PC-3 (cell line): ENCODE measurements around the gene TCERG1L. TPM values are rescaled to one million over a fixed set of nuclear protein-coding genes. Genes with fewer than 3 reads are reported as not detected.

ENCODE experiments used
- ATAC-seq: fragments of 200-7000 bp; cut with Tn5 transposase; 2 replicates; pipeline ENCODE4 v1.9.1; 2020; ENCODE audit warnings: mild to moderate bottlenecking, moderate library complexity
- BruUV-seq: library from RNA; stranded (reverse); fragments of 400-500 nt; replicated peaks from 2 replicates; lab custom pipeline; 2021; lab: Mats Ljungman, UMichigan
- CTCF ChIA-PET: fragments of 300-600 bp; sonication (Branson Sonifier 250); formaldehyde crosslinking; loops from one replicate; lab custom pipeline; 2022; ENCODE audit warnings: antibody characterized with exemption; lab: Charles Lee
- POLR2A ChIA-PET: fragments of 300-600 bp; sonication (Branson Sonifier 250); formaldehyde crosslinking; loops from one replicate; lab custom pipeline; 2022; ENCODE audit warnings: antibody characterized with exemption; ENCODE audit not compliant: unreplicated experiment; lab: Charles Lee
- DNase-seq: peaks from one replicate; pipeline ENCODE4 v3.0.0-alpha.2; 2015
- H2AFZ ChIP-seq: fragments of 300-600 bp; sonication (generic); 2 replicates; pipeline ENCODE4 v1.6.0; 2016; ENCODE audit warnings: antibody characterized with exemption, low read length
- H3F3A ChIP-seq: fragments of 300-600 bp; sonication (generic); one replicate; pipeline ENCODE4 v1.6.0; 2017; ENCODE audit warnings: antibody characterized with exemption, low read length, control low read depth, mild to moderate bottlenecking; ENCODE audit not compliant: unreplicated experiment
- H3K27ac ChIP-seq: fragments of 300-600 bp; sonication (generic); 2 replicates; pipeline ENCODE4 v1.5.1; 2016; ENCODE audit warnings: mild to moderate bottlenecking, low read length
- H3K27me3 ChIP-seq: fragments of 300-600 bp; sonication (generic); 2 replicates; pipeline ENCODE4 v1.6.1; 2016; ENCODE audit warnings: low read length, mixed read lengths
- H3K36me3 ChIP-seq: fragments of 300-600 bp; sonication (generic); 2 replicates; pipeline ENCODE4 v1.6.1; 2016; ENCODE audit warnings: low read depth, mixed run types, low read length, mixed read lengths
- H3K4me1 ChIP-seq: fragments of 300-600 bp; sonication (generic); 2 replicates; pipeline ENCODE4 v1.5.1; 2016; ENCODE audit warnings: low read length; ENCODE audit not compliant: insufficient read depth
- H3K4me2 ChIP-seq: fragments of 300-600 bp; sonication (generic); 2 replicates; pipeline ENCODE4 v1.6.0; 2016; ENCODE audit warnings: low read length
- H3K4me3 ChIP-seq: fragments of 300-600 bp; sonication (generic); 2 replicates; pipeline ENCODE4 v1.5.1; 2016; ENCODE audit warnings: mild to moderate bottlenecking, low read length, mixed read lengths
- H3K79me2 ChIP-seq: fragments of 300-600 bp; sonication (generic); 2 replicates; pipeline ENCODE4 v1.6.1; 2017; ENCODE audit warnings: low read length, mixed read lengths
- H3K9ac ChIP-seq: fragments of 300-600 bp; sonication (generic); 2 replicates; pipeline ENCODE4 v1.6.0; 2016; ENCODE audit warnings: mild to moderate bottlenecking, low read length
- H3K9me2 ChIP-seq: fragments of 300-600 bp; sonication (generic); replicated peaks from 2 replicates; pipeline ENCODE4 v1.6.1; 2016; ENCODE audit warnings: mixed run types, low read length, mixed read lengths
- H3K9me3 ChIP-seq: fragments of 300-600 bp; sonication (generic); 2 replicates; pipeline ENCODE4 v1.6.1; 2016; ENCODE audit warnings: low read length, mixed read lengths
- H4K20me1 ChIP-seq: fragments of 300-600 bp; sonication (generic); 2 replicates; pipeline ENCODE4 v1.6.1; 2016; ENCODE audit warnings: low read length, mixed read lengths
- EZH2 ChIP-seq: fragments of 300-600 bp; sonication (generic); IDR thresholded peaks from one replicate; pipeline ENCODE4 v1.6.1; 2017; ENCODE audit warnings: antibody characterized with exemption, mild to moderate bottlenecking, low read length; ENCODE audit not compliant: unreplicated experiment
- EZH2phosphoT487 ChIP-seq: fragments of 300-600 bp; sonication (generic); IDR thresholded peaks from 2 replicates; pipeline ENCODE4 v1.6.1; 2018; ENCODE audit warnings: mild to moderate bottlenecking, antibody characterized with exemption, low read length, borderline replicate concordance
- intact Hi-C: fragments of 100-400 bp; cut with micrococcal nuclease; formaldehyde crosslinking; loops from 2 replicates; pipeline ENCODE4 v1.9.0; 2023
- total RNA-seq: library from RNA; depleted of rRNA; stranded (reverse); fragments of >200 nt; gene quantifications from 2 replicates; pipeline ENCODE4 v1.2.3, GENCODE V29; 2014
- TF ChIP-seq, protein P1 (sequence below): fragments of 300-600 bp; sonication (generic); conservative IDR thresholded peaks from 2 replicates; pipeline ENCODE4 v1.5.1; 2017; ENCODE audit warnings: antibody characterized with exemption, low read depth, mild to moderate bottlenecking, low read length

Gene TCERG1L
- total RNA-seq, 1 experiment from 2014 or later, result not detected

DNA sequence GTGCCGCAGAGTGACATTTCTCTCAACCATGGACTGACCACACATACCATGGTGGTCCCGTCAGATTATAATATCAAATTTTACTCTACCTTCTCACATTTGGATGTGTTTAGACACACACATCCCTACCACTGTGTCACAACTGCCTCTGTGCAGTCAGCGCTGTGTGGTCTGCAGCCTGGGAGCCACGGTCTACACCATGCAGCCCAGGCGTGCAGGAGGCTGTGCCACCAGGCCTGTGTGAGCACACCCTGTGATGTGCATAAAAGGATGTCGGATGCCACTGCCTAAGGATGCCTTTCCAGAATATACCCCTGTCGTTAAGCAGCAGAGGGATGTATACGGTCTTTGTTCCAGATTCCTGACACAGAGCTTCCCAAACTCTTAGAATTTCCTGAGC is 150.4 kb downstream of the TCERG1L start:
- Histone ChIP-seq H3K27me3 (no peaks in the 10 kb centered on the region), H3K4me1 (no peaks in the 10 kb centered on the region), H2AFZ (no peak overlapping the region), H3F3A (no peaks in the 10 kb centered on the region), H3K27ac (no peak overlapping the region), H3K4me3 (no peak overlapping the region), H3K4me2 (no peak overlapping the region), H3K9me2 (no peaks in the 10 kb centered on the region), H3K9ac (no peak overlapping the region), H3K36me3 (no peaks in the 10 kb centered on the region), H4K20me1 (no peaks in the 10 kb centered on the region), H3K9me3 (no peaks in the 10 kb centered on the region), H3K79me2 (no peaks in the 10 kb centered on the region)
- TF ChIP-seq EZH2phosphoT487, result no peak
- TF ChIP-seq EZH2, result no peak
- TF ChIP-seq, protein P1, sequence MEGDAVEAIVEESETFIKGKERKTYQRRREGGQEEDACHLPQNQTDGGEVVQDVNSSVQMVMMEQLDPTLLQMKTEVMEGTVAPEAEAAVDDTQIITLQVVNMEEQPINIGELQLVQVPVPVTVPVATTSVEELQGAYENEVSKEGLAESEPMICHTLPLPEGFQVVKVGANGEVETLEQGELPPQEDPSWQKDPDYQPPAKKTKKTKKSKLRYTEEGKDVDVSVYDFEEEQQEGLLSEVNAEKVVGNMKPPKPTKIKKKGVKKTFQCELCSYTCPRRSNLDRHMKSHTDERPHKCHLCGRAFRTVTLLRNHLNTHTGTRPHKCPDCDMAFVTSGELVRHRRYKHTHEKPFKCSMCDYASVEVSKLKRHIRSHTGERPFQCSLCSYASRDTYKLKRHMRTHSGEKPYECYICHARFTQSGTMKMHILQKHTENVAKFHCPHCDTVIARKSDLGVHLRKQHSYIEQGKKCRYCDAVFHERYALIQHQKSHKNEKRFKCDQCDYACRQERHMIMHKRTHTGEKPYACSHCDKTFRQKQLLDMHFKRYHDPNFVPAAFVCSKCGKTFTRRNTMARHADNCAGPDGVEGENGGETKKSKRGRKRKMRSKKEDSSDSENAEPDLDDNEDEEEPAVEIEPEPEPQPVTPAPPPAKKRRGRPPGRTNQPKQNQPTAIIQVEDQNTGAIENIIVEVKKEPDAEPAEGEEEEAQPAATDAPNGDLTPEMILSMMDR, result no peak
- intact Hi-C loops, result no loop called here
- POLR2A ChIA-PET, result no interaction called here
- ATAC-seq (no peak), DNase-seq (no peak)
- CTCF ChIA-PET, result no interaction called here
- no TSS peak for BruUV-seq

DNA sequence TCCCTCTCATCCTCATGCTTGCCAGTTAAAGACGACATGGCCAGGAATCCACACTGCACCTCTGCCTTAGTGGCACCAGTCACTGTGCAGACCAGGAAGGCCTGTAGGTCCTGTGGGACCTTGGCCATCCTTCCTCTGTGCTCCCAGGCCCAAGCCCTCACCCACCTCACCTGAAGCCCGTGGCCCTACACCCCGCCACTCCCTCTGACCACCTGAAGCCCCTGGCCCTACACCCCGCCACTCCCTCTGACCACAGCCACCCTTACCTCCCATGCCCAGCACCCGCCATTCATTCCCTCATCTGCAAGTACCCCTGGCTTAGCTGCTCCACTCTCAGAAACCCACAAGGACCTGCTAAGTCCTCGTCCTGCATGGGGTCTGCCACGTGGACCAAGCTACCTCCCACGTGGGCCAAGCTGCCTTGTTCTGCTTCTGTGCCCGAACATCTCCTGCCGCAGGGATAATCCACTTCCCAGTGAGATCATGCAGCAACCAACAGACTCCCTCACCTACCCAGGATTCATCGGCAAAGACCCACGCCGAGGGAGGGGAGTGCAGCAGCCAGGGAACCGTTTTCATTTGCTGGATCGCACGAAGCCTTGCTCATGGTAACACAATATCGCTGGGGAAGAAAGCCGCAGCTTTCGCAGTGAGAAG is 151.2 kb downstream of the TCERG1L start:
- ATAC-seq, result no peak
- Histone ChIP-seq H3K4me3 (no peak overlapping the region), H3K9me3 (no peaks in the 10 kb centered on the region), H3K4me1 (no peaks in the 10 kb centered on the region), H3K9ac (no peak overlapping the region), H3K9me2 (no peaks in the 10 kb centered on the region), H2AFZ (no peak overlapping the region), H3F3A (no peaks in the 10 kb centered on the region), H3K27me3 (no peaks in the 10 kb centered on the region), H3K27ac (no peak overlapping the region), H3K79me2 (no peaks in the 10 kb centered on the region), H4K20me1 (no peaks in the 10 kb centered on the region), H3K4me2 (no peak overlapping the region), H3K36me3 (no peaks in the 10 kb centered on the region)
- intact Hi-C loops, result no loop called here
- no TSS peak for BruUV-seq
- CTCF ChIA-PET, result no interaction called here
- POLR2A ChIA-PET, result no interaction called here
- TF ChIP-seq, protein P1, result no peak
- TF ChIP-seq EZH2phosphoT487, result no peak
- no peak for TF ChIP-seq EZH2
- DNase-seq, result no peak

DNA sequence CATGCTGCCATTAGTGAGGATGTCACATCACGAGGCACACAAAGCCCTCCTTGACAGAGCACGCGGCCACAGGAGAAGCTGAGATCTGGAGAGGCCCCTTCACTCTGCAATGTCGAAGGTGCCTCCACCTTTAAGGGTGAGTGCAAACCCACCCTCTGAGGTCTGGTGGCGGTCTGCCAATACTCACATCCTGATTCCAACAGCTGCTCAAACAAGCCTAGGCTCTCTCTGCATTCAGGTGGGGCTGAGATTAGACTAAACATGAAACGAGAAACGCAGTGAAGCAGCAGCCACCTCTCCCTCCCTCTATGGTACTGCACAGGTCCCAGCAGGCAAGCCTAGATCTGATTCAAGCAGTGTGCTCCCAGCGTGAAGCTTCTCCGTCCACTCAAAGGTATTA is 151.8 kb downstream of the TCERG1L start:
- H3K79me2 ChIP-seq, result no peaks in the 10 kb centered on the region
- BruUV-seq, result no TSS peak
- POLR2A ChIA-PET, result no interaction called here
- H3K4me3 ChIP-seq, result no peak overlapping the region
- no peaks in the 10 kb centered on the region for H3K4me1 ChIP-seq
- H3K4me2 ChIP-seq, result no peak overlapping the region
- ATAC-seq, result no peak
- CTCF ChIA-PET, result no interaction called here
- no peak overlapping the region for H2AFZ ChIP-seq
- TF ChIP-seq EZH2phosphoT487, result no peak
- TF ChIP-seq EZH2, result no peak
- TF ChIP-seq, protein P1, result no peak
- no peaks in the 10 kb centered on the region for H3K36me3 ChIP-seq
- no peak overlapping the region for H3K9ac ChIP-seq
- no peaks in the 10 kb centered on the region for H3K9me2 ChIP-seq
- DNase-seq, result no peak
- no peak overlapping the region for H3K27ac ChIP-seq
- intact Hi-C loops, result no loop called here
- no peaks in the 10 kb centered on the region for H3K9me3 ChIP-seq
- no peaks in the 10 kb centered on the region for H4K20me1 ChIP-seq
- no peaks in the 10 kb centered on the region for H3K27me3 ChIP-seq
- H3F3A ChIP-seq, result no peaks in the 10 kb centered on the region
